Inflammatory macrophage treated with lipopolysaccharide for 4 hours (primary cell): Measurements from ENCODE around the gene MPIG6B.

Source experiments
- DNase-seq: peaks from one replicate; pipeline ENCODE4 v3.0.0-alpha.2; 2020

The MPIG6B gene

GRCh38 chr6:31722173-31722572 lies 1.0 kb upstream of the MPIG6B start:
- DNase-seq: no peak

DNA sequence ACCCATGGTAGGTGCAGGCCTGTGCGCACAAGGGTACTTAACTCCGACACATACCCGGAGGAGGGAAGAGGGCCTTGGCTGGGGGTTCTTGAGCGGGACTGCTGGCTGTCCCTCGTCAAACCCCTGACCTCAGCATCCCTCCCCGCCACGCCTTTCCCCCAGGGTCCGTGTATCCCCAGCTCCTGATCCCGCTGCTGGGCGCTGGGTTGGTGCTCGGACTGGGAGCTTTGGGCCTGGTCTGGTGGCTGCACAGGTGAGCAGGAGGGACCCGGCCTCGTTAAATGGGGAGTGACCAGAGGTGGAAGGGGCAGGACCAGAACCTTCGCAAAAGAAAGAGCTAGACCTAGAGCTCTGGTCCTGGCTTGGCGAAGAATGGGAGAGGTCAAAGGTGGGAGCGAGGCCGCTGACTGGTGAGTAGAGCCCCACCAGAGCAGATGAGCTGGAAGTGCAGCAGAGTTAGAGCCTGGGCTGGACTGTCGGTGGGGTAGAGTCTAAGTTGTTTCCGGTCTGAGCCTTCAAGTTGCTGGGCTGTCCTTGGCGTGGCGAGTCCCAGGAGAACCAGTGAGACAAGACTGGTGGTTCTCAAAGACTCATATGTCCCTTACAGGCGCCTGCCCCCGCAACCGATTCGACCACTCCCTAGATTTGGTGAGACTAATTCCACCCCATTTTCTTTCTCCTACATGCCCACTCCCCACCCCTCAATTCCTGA lies 963 bp downstream of the MPIG6B start:
- no peak for DNase-seq

- DNase-seq: peak; percentile 96
Measured at GRCh38 chr6:31725502-31726350, 2.6 kb downstream of the MPIG6B start.

DNA sequence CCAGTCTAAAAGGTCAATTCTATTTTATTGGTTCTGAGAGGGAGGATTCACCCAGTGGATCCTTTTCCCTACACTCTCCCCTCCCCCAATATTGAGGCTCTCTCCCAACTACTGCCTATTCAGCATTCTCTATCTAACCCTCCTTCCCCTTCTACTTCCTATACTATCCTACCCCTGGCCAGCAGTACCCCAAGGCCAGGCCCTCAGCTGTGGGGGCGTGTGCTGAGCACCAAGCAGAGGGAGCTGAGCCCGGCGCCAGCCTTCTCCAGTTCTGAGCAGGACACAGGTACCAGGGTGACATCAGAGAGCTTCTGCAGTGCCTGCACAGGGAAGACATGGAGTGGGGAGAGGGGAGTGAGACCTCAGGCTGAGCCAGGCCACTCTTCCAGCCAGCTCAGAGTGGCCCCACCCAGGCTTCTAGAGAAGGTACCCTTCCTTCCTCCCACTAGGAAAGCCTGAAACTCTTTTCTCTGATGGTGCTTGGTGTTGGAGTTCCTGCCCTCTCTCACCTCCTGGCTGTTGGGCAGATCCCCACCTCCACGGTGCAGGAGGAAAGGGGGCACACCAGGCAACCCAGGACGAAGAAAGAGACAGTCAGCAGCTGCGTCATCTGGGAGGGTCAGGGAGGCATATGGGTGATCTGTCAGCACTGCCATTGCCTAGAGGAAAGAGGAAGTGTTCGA lies 4.0 kb downstream of the MPIG6B start:
- DNase-seq: peak; percentile 94

DNA sequence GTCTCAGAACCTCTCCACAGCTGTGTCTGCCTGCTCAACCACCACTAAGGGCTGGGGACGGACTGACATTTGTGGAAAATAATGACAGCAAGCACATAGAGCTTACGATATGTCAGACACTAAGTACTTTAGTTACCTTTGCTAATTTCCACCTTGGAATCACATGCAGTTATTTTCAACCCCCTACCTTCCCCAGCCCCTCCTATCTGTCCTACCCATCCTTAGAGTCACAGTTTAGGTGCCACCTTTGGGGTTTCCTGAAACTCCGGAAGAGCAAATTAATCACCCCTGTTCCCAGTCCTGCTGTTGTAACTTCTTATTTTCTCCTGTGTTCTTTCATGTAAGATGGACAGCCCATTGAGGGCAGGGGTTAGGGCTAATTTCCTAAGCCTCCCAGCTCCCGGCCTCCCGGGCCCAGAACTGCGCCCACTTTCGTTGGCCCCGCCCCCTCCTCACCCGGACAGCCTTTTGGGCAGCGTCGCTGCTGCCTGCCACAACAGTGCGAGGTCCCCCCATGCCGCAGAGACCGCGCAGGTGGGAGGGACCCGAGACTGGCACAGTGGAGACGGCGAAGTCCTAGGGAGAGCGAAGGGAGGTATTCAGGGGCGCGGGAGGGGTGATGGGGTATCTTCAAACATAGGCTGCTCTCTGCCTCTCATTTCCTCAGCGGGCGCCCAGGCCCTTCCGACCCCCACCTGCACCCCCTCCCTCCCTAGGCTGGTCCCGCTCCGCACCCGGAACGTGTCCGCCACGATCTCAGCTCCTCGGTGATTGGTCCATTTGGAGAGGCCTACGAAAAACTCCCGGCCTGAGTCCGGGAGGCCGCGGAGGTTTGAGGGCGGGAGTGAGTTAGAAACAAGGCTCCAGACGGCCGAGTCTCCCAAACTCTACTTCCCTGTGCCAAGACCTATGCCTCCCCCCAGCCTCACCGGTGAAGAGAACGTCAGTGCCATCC lies 4.8 kb downstream of the MPIG6B start:
- DNase-seq: no peak

DNA sequence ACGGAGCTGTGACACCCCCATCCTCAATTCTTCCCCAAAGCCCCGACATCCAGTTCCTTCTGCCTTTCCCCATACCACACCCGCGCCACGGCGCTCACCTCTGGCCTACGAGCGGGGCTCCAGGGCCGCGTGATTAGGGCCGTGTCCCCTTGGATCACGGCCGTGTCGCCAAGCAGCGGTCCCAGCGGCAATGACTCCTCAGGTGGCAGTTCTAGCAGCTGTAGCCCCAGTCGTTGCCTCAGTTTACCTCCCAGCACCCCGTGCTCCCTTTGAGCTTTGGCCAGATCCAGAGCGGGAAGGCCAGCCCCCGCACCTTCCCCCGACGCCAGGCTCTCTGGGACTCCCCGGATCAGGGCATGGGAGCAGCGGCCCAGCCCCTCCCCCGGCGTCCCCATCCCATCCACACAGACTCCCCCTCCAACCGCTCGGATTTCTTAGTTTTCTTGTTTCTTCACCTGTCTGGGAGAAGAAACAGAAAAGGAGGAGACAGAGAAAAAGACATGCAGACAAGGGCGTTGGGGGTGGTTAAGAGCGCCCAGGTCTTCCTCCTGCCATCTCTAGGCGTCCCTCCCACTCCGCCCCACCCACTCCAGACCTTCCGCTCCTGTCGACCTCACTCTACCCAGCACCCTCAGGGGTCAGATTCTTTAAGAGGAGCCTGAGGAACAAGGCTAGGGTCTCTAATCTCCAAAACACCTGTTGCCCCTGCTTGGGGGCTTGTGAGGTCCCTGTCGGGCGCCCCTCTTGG lies 5.8 kb downstream of the MPIG6B start, which contains the start of gene DDAH2:
Gene DDAH2, minus strand, starts transcription at position 533 of the 748 bp plus-strand sequence. Its CDS starts 138 bp downstream, at position 395.
- DNase-seq: no peak

- DNase-seq: peak; percentile 87
Measured at GRCh38 chr6:31729515-31729978, 6.4 kb downstream of the MPIG6B start.

DNA sequence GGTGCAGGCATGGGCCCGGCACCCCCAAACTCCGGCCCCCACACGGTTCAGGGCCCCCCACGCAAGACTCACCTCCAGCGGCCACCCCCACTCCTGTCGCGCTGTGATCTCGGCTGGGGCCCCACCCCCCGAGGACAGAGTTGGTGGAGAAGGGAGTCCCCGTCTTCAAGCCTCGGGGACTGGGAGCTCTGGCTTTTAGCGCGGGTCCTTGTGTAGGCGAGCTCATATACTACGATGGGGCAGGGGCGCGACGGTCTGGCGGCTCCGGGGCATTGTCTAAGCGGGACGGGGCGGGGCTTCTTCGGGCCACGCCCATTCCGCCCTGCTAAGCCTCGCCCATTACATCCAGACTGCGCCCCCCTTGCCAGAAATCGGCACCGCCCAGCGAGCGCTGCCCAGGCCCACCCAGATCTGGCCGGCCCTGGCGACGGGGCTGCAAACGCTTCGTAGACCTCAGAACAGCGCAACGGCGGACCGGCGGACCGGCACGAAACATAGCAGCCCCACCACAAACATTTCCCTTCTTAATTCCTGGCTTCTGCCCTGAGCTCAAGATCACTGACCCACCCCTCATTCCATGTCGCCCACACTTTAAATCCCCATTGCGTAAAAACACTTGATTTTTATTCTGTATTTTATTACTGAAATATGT lies 6.9 kb downstream of the MPIG6B start:
- DNase-seq: peak; percentile 80

DNA sequence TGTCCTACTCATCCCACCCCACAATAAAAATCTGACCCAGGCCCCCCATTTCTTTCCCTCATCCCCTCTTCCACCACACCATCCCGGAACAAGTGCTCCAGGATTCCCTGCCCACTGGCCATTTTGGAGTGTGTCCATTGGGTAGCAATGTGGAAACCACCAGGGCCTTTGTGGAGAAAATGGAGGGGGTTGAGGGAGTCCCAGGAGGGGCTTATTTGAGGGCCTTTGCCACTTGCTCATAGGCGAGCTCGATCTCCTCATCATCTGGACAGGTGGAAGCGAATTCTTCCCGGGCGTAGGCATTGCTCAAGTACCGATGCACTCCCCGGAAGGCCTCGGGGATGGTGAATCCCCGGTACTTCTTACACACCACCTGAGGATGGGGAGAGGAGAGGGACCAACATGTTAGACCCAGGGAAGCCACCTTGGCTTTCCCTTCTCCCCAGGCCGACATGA lies 7.5 kb downstream of the MPIG6B start:
- no peak for DNase-seq

- no peak for DNase-seq
Measured at GRCh38 chr6:31732029-31732428, 8.9 kb downstream of the MPIG6B start.

- no peak for DNase-seq
Measured at GRCh38 chr6:31733734-31734133, 10.6 kb downstream of the MPIG6B start.

- no peak for DNase-seq
Measured at GRCh38 chr6:31734247-31734820, 11.2 kb downstream of the MPIG6B start.

- DNase-seq: peak; percentile 88
Measured at GRCh38 chr6:31734821-31735406, 11.7 kb downstream of the MPIG6B start.

DNA sequence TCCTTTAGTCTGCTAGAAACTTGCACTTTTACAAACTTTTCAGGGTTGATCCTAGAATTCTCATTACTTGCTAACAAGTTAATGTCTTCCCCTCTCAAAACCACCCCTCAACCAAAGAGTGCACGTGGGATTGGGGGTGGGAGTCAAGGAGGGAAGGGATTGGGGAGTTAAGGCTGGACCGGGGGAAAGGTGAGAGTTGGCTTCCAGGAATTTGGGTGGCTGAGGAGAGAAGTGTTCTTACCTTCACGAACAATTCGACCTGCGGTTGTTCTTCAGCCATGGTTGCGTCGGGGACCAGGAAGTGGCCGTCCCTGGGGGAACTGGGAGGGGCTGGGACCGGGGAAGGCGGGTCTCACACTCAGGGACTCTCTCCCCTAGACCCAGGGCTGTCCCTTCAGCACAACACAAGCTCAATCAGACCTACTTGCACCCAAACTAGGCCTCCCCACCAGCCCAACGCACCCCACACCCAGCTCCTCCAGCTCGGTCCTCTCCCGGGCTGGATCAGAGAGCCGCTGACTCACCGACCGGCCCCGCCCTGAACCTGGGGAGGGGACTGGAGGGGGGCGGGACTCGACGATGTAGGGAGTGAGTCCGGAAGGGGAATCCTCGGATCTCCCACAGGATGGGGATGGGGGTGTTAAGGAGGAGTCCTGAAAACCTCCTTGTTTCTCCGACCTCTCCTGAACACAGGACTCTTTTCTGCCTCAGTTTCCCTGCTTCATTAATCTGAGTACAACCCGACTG lies 13.0 kb downstream of the MPIG6B start, which contains the start of gene CLIC1:
Gene CLIC1, minus strand, starts transcription at position 510 of the 747 bp plus-strand sequence. Its CDS starts 230 bp downstream, at position 280.
- peak; percentile 93 for DNase-seq

DNA sequence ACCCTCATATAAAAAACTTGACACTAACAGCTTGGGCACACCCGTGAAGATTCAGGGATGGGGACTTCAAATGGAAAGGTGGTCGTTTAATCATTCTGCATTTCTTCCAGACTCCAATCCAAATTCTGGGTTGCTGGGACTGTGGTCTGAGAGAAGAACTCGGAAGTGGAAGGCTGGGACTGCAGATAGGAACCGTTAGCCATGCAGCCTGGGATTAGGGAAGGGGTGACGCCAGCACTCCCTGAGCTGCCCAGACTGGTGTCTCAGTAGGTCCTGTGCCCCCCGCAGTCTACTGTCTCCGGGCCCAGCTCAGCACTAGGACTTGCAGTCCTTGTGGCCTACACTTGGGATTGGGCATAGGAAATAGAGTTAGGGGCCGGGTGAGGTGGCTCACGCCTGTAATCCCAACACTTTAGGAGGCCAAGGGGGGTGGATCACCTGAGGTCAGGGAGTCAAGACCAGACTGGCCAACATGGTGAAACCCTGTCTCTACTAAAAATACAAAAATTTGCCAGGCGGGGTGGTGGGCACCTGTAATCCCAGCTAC lies 13.7 kb downstream of the MPIG6B start:
- DNase-seq: peak; percentile 50

DNA sequence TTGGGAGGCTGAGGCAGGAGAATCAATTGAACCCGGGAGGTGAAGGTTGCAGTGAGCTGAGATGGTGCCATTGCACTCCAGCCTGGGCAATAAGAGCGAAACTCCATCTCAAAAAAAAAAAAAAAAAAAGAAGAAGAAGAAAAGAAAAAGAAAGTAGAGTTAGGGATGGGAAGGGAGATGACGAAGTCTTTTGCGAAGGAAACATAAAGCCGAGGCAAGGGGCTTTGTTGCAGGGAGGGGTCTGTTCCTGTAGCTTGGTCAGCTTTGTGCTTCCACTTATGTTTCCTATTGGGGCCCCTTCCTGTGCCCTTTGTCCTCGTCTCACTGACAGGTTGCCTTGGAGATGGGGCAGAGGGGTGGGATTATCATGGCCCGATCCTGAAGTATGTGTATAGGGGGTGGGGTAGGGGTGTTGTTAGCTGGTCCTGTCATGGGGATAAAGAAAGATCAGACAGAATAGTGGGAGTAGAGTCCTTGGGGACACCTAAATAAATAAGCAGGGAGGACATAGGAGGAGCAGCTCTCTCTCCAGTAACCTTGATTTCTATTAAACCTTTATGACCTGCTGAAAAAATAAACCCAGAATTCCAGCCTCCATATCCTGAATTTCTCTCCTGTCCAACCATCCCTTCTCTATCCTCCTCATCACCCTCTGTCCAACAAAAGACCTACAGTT lies 14.3 kb downstream of the MPIG6B start:
- DNase-seq: peak; percentile 80

- DNase-seq: peak; percentile 95
Measured at GRCh38 chr6:31737991-31738979, 15.1 kb downstream of the MPIG6B start.
